ENCODE results near the gene DRC7. TPM values are rescaled to one million over a fixed set of nuclear protein-coding genes. Genes with fewer than 3 reads are reported as not detected.

DRC7 gene
- total RNA-seq, 1 donor from 2014 or later: not detected

- Histone ChIP-seq H3K36me3 (peaks cover 26 to 55% of the 10 kb centered on the region in 2 donors), H3K9me3 (no peaks in the 10 kb centered on the region), H3K27ac (no peak overlapping the region), H3K4me1 (peaks cover 0 to 2% of the 10 kb centered on the region in 2 donors), H3K27me3 (no peaks in the 10 kb centered on the region), H3K4me3 (no peak overlapping the region)
- intact Hi-C loops (cut with DNase I): no loop called here
- TF ChIP-seq CTCF (IDR thresholded peaks at IDR 0.05): no peak
- DNase-seq (ENCODE audit: low spot score in 2 of 2): no peak
Observed at GRCh38 chr16:57765160-57765728, 70.6 kb downstream of the DRC7 start.

GRCh38 chr16:57766714-57767348, 72.2 kb downstream of the DRC7 start:
- H3K36me3 ChIP-seq: peaks cover 26 to 59% of the 10 kb centered on the region in 2 donors
- no peaks in the 10 kb centered on the region for H3K27me3 ChIP-seq
- no peak for TF ChIP-seq CTCF (IDR thresholded peaks at IDR 0.05)
- H3K4me3 ChIP-seq: no peak overlapping the region
- H3K9me3 ChIP-seq: no peaks in the 10 kb centered on the region
- H3K27ac ChIP-seq: no peak overlapping the region
- DNase-seq (ENCODE audit: low spot score in 2 of 2): no peak
- peaks cover 0 to 2% of the 10 kb centered on the region in 2 donors for H3K4me1 ChIP-seq
- intact Hi-C loops (cut with DNase I): no loop called here

GRCh38 chr16:57769541-57770145, 75.0 kb downstream of the DRC7 start:
- H3K27ac ChIP-seq: no peak overlapping the region
- no peaks in the 10 kb centered on the region for H3K9me3 ChIP-seq
- intact Hi-C loops (cut with DNase I): no loop called here
- H3K4me1 ChIP-seq: no peaks in the 10 kb centered on the region
- no peak for DNase-seq (ENCODE audit: low spot score in 2 of 2)
- no peak for TF ChIP-seq CTCF (IDR thresholded peaks at IDR 0.05)
- no peaks in the 10 kb centered on the region for H3K27me3 ChIP-seq
- H3K4me3 ChIP-seq: no peak overlapping the region
- H3K36me3 ChIP-seq: peaks cover 26 to 69% of the 10 kb centered on the region in 2 donors

- intact Hi-C loops (cut with DNase I): no loop called here
- Histone ChIP-seq H3K9me3 (no peaks in the 10 kb centered on the region), H3K4me3 (no peak overlapping the region), H3K36me3 (peaks cover 29 to 70% of the 10 kb centered on the region in 2 donors), H3K4me1 (no peaks in the 10 kb centered on the region), H3K27me3 (no peaks in the 10 kb centered on the region), H3K27ac (no peak overlapping the region)
- no peak for DNase-seq (ENCODE audit: low spot score in 2 of 2)
- TF ChIP-seq CTCF (IDR thresholded peaks at IDR 0.05): no peak
Observed at GRCh38 chr16:57770361-57770760, 75.8 kb downstream of the DRC7 start.

- no peak overlapping the region for H3K4me3 ChIP-seq
- intact Hi-C loops (cut with DNase I): no loop called here
- peaks cover 37 to 64% of the 10 kb centered on the region in 2 donors for H3K36me3 ChIP-seq
- no peak for TF ChIP-seq CTCF (IDR thresholded peaks at IDR 0.05)
- no peak overlapping the region for H3K27ac ChIP-seq
- H3K4me1 ChIP-seq: no peaks in the 10 kb centered on the region
- H3K27me3 ChIP-seq: no peaks in the 10 kb centered on the region
- no peaks in the 10 kb centered on the region for H3K9me3 ChIP-seq
- DNase-seq (ENCODE audit: low spot score in 2 of 2): no peak
Observed at GRCh38 chr16:57771141-57771785, 76.7 kb downstream of the DRC7 start.
